Testis (tissue), 3 donors: ENCODE measurements around the gene PCCA. TPM values are rescaled to one million over a fixed set of nuclear protein-coding genes. Genes with fewer than 3 reads are reported as not detected.

ENCODE experiments used
- DNase-seq: peaks from one replicate; pipeline ENCODE4 v3.0.0-alpha.2; 2019
- H3K27ac ChIP-seq, 2 donors: fragments of 200-600 bp; sonication (generic); one replicate each; pipeline ENCODE4 v1.5.1; 2019
- H3K27me3 ChIP-seq: fragments of 200-600 bp; sonication (generic); one replicate; pipeline ENCODE4 v1.5.1; 2019
- H3K36me3 ChIP-seq: fragments of 200-600 bp; sonication (generic); one replicate; pipeline ENCODE4 v1.5.1; 2017; ENCODE audit warnings: low read depth; ENCODE audit errors: missing control alignments
- H3K4me1 ChIP-seq: fragments of 200-600 bp; sonication (generic); one replicate; pipeline ENCODE4 v1.5.1; 2019
- H3K4me3 ChIP-seq, 2 donors: fragments of 200-600 bp; sonication (generic); one replicate each; pipeline ENCODE4 v1.5.1; 2017 to 2019
- H3K9me3 ChIP-seq: fragments of 200-600 bp; sonication (generic); one replicate; pipeline ENCODE4 v1.5.1; 2017
- CTCF ChIP-seq, 3 experiments: fragments of 450-650 bp in 2 of 3; fragments of 200-600 bp in 1 of 3; sonication (generic) in 1 of 3; IDR thresholded peaks; one replicate each; pipeline ENCODE4 v1.5.1; 2016 to 2019; ENCODE audit warnings: antibody characterized with exemption in 3 of 3, mild to moderate bottlenecking in 2 of 3, moderate library complexity in 1 of 3
- POLR2A ChIP-seq: fragments of 450-650 bp; IDR thresholded peaks from one replicate; pipeline ENCODE4 v1.6.1; 2017; ENCODE audit warnings: antibody characterized with exemption, mild to moderate bottlenecking, moderate library complexity
- WGBS, 2 donors: methylation state at CpG; one replicate each; pipeline ENCODE4 v1.1.5; 2018; 5-methylcytosine and 5-hydroxymethylcytosine counted together
- intact Hi-C: fragments of 100-400 bp; cut with DNase I; formaldehyde crosslinking; loops from one replicate; pipeline ENCODE4 v1.15.1; 2023; ENCODE audit warnings: low total_unique reads
- polyA plus RNA-seq: library from polyadenylated mRNA; stranded (reverse); fragments of 350-450 nt; fragmentation: Illumina TruSeq; extraction: RNeasy Lipid Tissue Mini Kit (QIAGEN cat#74804); gene quantifications from one replicate; pipeline ENCODE4 v1.2.3, GENCODE V29; 2014; ENCODE audit warnings: low read depth, low replicate concordance; ENCODE audit not compliant: insufficient read depth
- total RNA-seq, 2 donors: library from RNA; depleted of rRNA; stranded (reverse); fragments of >200 nt; gene quantifications; one replicate each; pipeline ENCODE4 v1.2.3, GENCODE V29; 2016

Gene PCCA
- total and polyA plus RNA-seq, 3 donors from 2014 or later = 17.9 to 56.2 (median 39.2) TPM

GRCh38 chr13:100197591-100198365, 108.9 kb downstream of the PCCA start:
- Histone ChIP-seq H3K4me1 (peaks cover 2% of the 10 kb centered on the region), H3K27me3 (no peaks in the 10 kb centered on the region), H3K9me3 (no peaks in the 10 kb centered on the region), H3K4me3 (no peak overlapping the region), H3K36me3 (no peaks in the 10 kb centered on the region), H3K27ac (no peak overlapping the region)
- 64 to 67% methylated on average over 5 of the region's 5 CpGs for WGBS, 2 donors
- TF ChIP-seq CTCF (IDR thresholded peaks at IDR 0.05) = no peak
- TF ChIP-seq POLR2A = no peak
- intact Hi-C loops = no loop called here
- no peak for DNase-seq

- TF ChIP-seq CTCF (IDR thresholded peaks at IDR 0.05) (no peak), POLR2A (no peak)
- no peak overlapping the region for H3K27ac ChIP-seq
- intact Hi-C loops = no loop called here
- H3K9me3 ChIP-seq = no peaks in the 10 kb centered on the region
- no peaks in the 10 kb centered on the region for H3K27me3 ChIP-seq
- 86 to 89% methylated on average over 6 of the region's 6 CpGs for WGBS, 2 donors
- no peak overlapping the region for H3K4me3 ChIP-seq
- DNase-seq = no peak
- no peaks in the 10 kb centered on the region for H3K4me1 ChIP-seq
- no peaks in the 10 kb centered on the region for H3K36me3 ChIP-seq
Measured at GRCh38 chr13:100203696-100204367, 114.9 kb downstream of the PCCA start.

- 93 to 96% methylated on average over 4 of the region's 4 CpGs for WGBS, 2 donors
- Histone ChIP-seq H3K27ac (no peak overlapping the region), H3K4me1 (no peaks in the 10 kb centered on the region), H3K36me3 (no peaks in the 10 kb centered on the region), H3K4me3 (no peak overlapping the region), H3K27me3 (no peaks in the 10 kb centered on the region), H3K9me3 (no peaks in the 10 kb centered on the region)
- DNase-seq = no peak
- TF ChIP-seq CTCF (IDR thresholded peaks at IDR 0.05) (no peak), POLR2A (no peak)
- intact Hi-C loops = no loop called here
Measured at GRCh38 chr13:100208002-100208401, 119.1 kb downstream of the PCCA start.

GRCh38 chr13:100208626-100209025, 119.7 kb downstream of the PCCA start:
- 67 to 84% methylated on average over 2 of the region's 2 CpGs for WGBS, 2 donors
- no peaks in the 10 kb centered on the region for H3K36me3 ChIP-seq
- H3K4me1 ChIP-seq = no peaks in the 10 kb centered on the region
- H3K27ac ChIP-seq = no peak overlapping the region
- TF ChIP-seq POLR2A = no peak
- no peak for TF ChIP-seq CTCF (IDR thresholded peaks at IDR 0.05)
- intact Hi-C loops = no loop called here
- H3K9me3 ChIP-seq = no peaks in the 10 kb centered on the region
- H3K4me3 ChIP-seq = no peak overlapping the region
- H3K27me3 ChIP-seq = no peaks in the 10 kb centered on the region
- no peak for DNase-seq
